RWPE2 (cell line): ENCODE data around the gene ARF3.

Experiments
- ATAC-seq: fragments of 200-7000 bp; cut with Tn5 transposase; 3 replicates; pipeline ENCODE4 v1.9.1; 2021; ENCODE audit warnings: low read depth
- DNase-seq: peaks from one replicate; pipeline ENCODE4 v3.0.0-alpha.2; 2020; ENCODE audit warnings: low spot score
- H3K27ac ChIP-seq: fragments of 450-650 bp; 2 replicates; pipeline ENCODE4 v1.5.1; 2017; ENCODE audit warnings: mild to moderate bottlenecking; ENCODE audit not compliant: poor library complexity, severe bottlenecking
- H3K27me3 ChIP-seq: fragments of 250-450 bp; sonication (Bioruptor Pico); 2 replicates; pipeline ENCODE4 v1.5.1; 2021; ENCODE audit warnings: mild to moderate bottlenecking, moderate library complexity; ENCODE audit not compliant: insufficient read depth, poor library complexity, severe bottlenecking
- H3K36me3 ChIP-seq: fragments of 250-450 bp; sonication (Bioruptor Pico); 2 replicates; pipeline ENCODE4 v1.5.1; 2020; ENCODE audit warnings: low read depth, mild to moderate bottlenecking, moderate library complexity
- H3K4me1 ChIP-seq: fragments of 250-450 bp; sonication (Bioruptor Pico); 2 replicates; pipeline ENCODE4 v1.5.1; 2021; ENCODE audit warnings: mild to moderate bottlenecking, moderate library complexity; ENCODE audit not compliant: insufficient read depth, poor library complexity, severe bottlenecking
- H3K4me3 ChIP-seq: fragments of 250-450 bp; sonication (Bioruptor Pico); 2 replicates; pipeline ENCODE4 v1.5.1; 2021; ENCODE audit warnings: mild to moderate bottlenecking, moderate library complexity; ENCODE audit not compliant: severe bottlenecking
- H3K9me3 ChIP-seq: fragments of 250-450 bp; sonication (Bioruptor Pico); 2 replicates; pipeline ENCODE4 v1.5.1; 2021; ENCODE audit warnings: mild to moderate bottlenecking, moderate library complexity; ENCODE audit not compliant: severe bottlenecking
- CTCF ChIP-seq: fragments of 450-650 bp; IDR thresholded peaks from one replicate; pipeline ENCODE4 v1.5.1; 2017; ENCODE audit warnings: mild to moderate bottlenecking, moderate library complexity; ENCODE audit not compliant: poor library complexity, severe bottlenecking

ARF3 gene

GRCh38 chr12:48985901-48986300, 28.6 kb upstream of the ARF3 start:
- TF ChIP-seq CTCF, result no peak
- Histone ChIP-seq H3K9me3 (no peaks in the 10 kb centered on the region), H3K4me1 (no peaks in the 10 kb centered on the region), H3K27ac (no peak overlapping the region), H3K4me3 (no peak overlapping the region), H3K27me3 (peaks cover 41% of the 10 kb centered on the region), H3K36me3 (no peaks in the 10 kb centered on the region)
- no peak for DNase-seq
- no peak for ATAC-seq

- TF ChIP-seq CTCF, result no peak
- H3K4me3 ChIP-seq, result no peak overlapping the region
These were observed 28.2 kb upstream of the ARF3 start for GRCh38 chr12:48985475-48985897.

GRCh38 chr12:48982397-48983080, 25.3 kb upstream of the ARF3 start:
- H3K36me3 ChIP-seq, result no peaks in the 10 kb centered on the region
- H3K27me3 ChIP-seq, result peaks cover 72% of the 10 kb centered on the region
- no peak for DNase-seq
- ATAC-seq, result no peak
- H3K4me1 ChIP-seq, result no peaks in the 10 kb centered on the region
- no peaks in the 10 kb centered on the region for H3K9me3 ChIP-seq
- H3K27ac ChIP-seq, result no peak overlapping the region
- TF ChIP-seq CTCF, result no peak
- H3K4me3 ChIP-seq, result no peak overlapping the region

More at GRCh38 chr12:48985475-48985897, 28.2 kb upstream of the ARF3 start:
- Histone ChIP-seq H3K36me3 (no peaks in the 10 kb centered on the region), H3K27me3 (peaks cover 45% of the 10 kb centered on the region), H3K4me1 (no peaks in the 10 kb centered on the region), H3K9me3 (no peaks in the 10 kb centered on the region), H3K27ac (no peak overlapping the region)
- peak; percentile 43 for DNase-seq
- ATAC-seq, result no peak

GRCh38 chr12:48981757-48982157, 24.5 kb upstream of the ARF3 start:
- DNase-seq (no peak), ATAC-seq (no peak)
- Histone ChIP-seq H3K27ac (no peak overlapping the region), H3K36me3 (no peaks in the 10 kb centered on the region), H3K9me3 (no peaks in the 10 kb centered on the region), H3K4me1 (no peaks in the 10 kb centered on the region), H3K27me3 (peaks cover 79% of the 10 kb centered on the region), H3K4me3 (no peak overlapping the region)
- no peak for TF ChIP-seq CTCF
